Neural cell (in vitro differentiated cells): ENCODE data around the gene TBR1. TPM values are rescaled to one million over a fixed set of nuclear protein-coding genes. Genes with fewer than 3 reads are reported as not detected.

ENCODE experiments used
- H2AFZ ChIP-seq: fragments of 200-600, 300-800 bp; sonication (generic), shearing (Covaris generic); 2 replicates; pipeline ENCODE4 v1.6.0; 2014; ENCODE audit warnings: low read depth, mild to moderate bottlenecking, antibody characterized with exemption, low read length, moderate library complexity
- H3F3A ChIP-seq: fragments of 200-600 bp; shearing (Covaris generic); 2 replicates; pipeline ENCODE4 v1.6.1; 2016; ENCODE audit warnings: mild to moderate bottlenecking, moderate library complexity, mixed read lengths, antibody characterized with exemption, low read length; ENCODE audit not compliant: insufficient read depth, poor library complexity, severe bottlenecking
- H3K27ac ChIP-seq: fragments of 200-600, 300-800 bp; sonication (generic), shearing (Covaris generic); 2 replicates; pipeline ENCODE4 v1.5.1; 2014; ENCODE audit warnings: mild to moderate bottlenecking, low read length, moderate library complexity
- H3K27me3 ChIP-seq: fragments of 300-800, 200-600 bp; sonication (generic), shearing (Covaris generic); 2 replicates; pipeline ENCODE4 v1.6.0; 2014; ENCODE audit warnings: mild to moderate bottlenecking, low read depth, low read length, moderate library complexity; ENCODE audit not compliant: insufficient read depth
- H3K36me3 ChIP-seq: fragments of 300-800, 200-600 bp; sonication (generic), shearing (Covaris generic); 2 replicates; pipeline ENCODE4 v1.5.1; 2014; ENCODE audit warnings: mild to moderate bottlenecking, antibody characterized with exemption, low read length, moderate library complexity; ENCODE audit not compliant: insufficient read depth
- H3K4me2 ChIP-seq: fragments of 300-800, 200-600 bp; sonication (generic), shearing (Covaris generic); 2 replicates; pipeline ENCODE4 v1.6.0; 2014; ENCODE audit warnings: mild to moderate bottlenecking, low read length
- H3K4me3 ChIP-seq: fragments of 300-800, 200-600 bp; sonication (generic), shearing (Covaris generic); 2 replicates; pipeline ENCODE4 v1.5.1; 2014; ENCODE audit warnings: mild to moderate bottlenecking, low read length, moderate library complexity
- H3K79me2 ChIP-seq: fragments of 200-600 bp; shearing (Covaris generic); replicated peaks from 2 replicates; pipeline ENCODE4 v1.6.0; 2014; ENCODE audit warnings: mild to moderate bottlenecking, low read length, moderate library complexity; ENCODE audit not compliant: insufficient read depth
- H3K9ac ChIP-seq: fragments of 300-800, 200-600 bp; sonication (generic), shearing (Covaris generic); 2 replicates; pipeline ENCODE4 v1.6.1; 2016; ENCODE audit warnings: mild to moderate bottlenecking, low read length, mixed read lengths
- H3K9me2 ChIP-seq: fragments of 200-600 bp; shearing (Covaris generic); 2 replicates; pipeline ENCODE4 v1.6.1; 2016; ENCODE audit warnings: mild to moderate bottlenecking, low read length, mixed read lengths; ENCODE audit not compliant: insufficient read depth
- H3K9me3 ChIP-seq: fragments of 200-600, 300-800 bp; sonication (generic), shearing (Covaris generic); 2 replicates; pipeline ENCODE4 v1.6.1; 2016; ENCODE audit warnings: mild to moderate bottlenecking, mixed run types, low read length, moderate library complexity, mixed read lengths
- H4K20me1 ChIP-seq: fragments of 200-600 bp; shearing (Covaris generic); 2 replicates; pipeline ENCODE4 v1.6.1; 2016; ENCODE audit warnings: mild to moderate bottlenecking, mixed run types; ENCODE audit not compliant: insufficient read depth
- CTCF ChIP-seq: fragments of 450-650 bp; IDR thresholded peaks from 2 replicates; pipeline ENCODE4 v1.5.1; 2014; ENCODE audit warnings: antibody characterized with exemption, mild to moderate bottlenecking, moderate library complexity; ENCODE audit not compliant: poor library complexity, severe bottlenecking
- EP300 ChIP-seq: fragments of 450-650 bp; conservative IDR thresholded peaks from 2 replicates; pipeline ENCODE4 v1.6.1; 2014; ENCODE audit warnings: antibody characterized with exemption, mild to moderate bottlenecking, moderate library complexity; ENCODE audit not compliant: poor library complexity, severe bottlenecking
- EZH2 ChIP-seq: fragments of 200-600, 300-800 bp; shearing (Covaris generic), sonication (generic); IDR thresholded peaks from 2 replicates; pipeline ENCODE4 v1.6.1; 2014; ENCODE audit warnings: antibody characterized with exemption, low read length, borderline replicate concordance, mild to moderate bottlenecking; ENCODE audit not compliant: insufficient read depth, poor library complexity, severe bottlenecking
- MXI1 ChIP-seq: fragments of 450-650 bp; conservative IDR thresholded peaks from 2 replicates; pipeline ENCODE4 v1.6.1; 2014; ENCODE audit warnings: antibody characterized with exemption, mild to moderate bottlenecking; ENCODE audit not compliant: poor library complexity, severe bottlenecking
- POLR2AphosphoS5 ChIP-seq: IDR thresholded peaks from 2 replicates; pipeline ENCODE4 v1.6.1; 2012
- RAD21 ChIP-seq: fragments of 450-650 bp; conservative IDR thresholded peaks from 2 replicates; pipeline ENCODE4 v1.6.1; 2014; ENCODE audit warnings: antibody characterized with exemption, mild to moderate bottlenecking, moderate library complexity
- SMC3 ChIP-seq: fragments of 450-650 bp; conservative IDR thresholded peaks from 2 replicates; pipeline ENCODE4 v1.6.1; 2014; ENCODE audit warnings: antibody characterized with exemption, mild to moderate bottlenecking, moderate library complexity; ENCODE audit not compliant: poor library complexity
- TAF1 ChIP-seq: IDR thresholded peaks from 2 replicates; pipeline ENCODE4 v1.6.1; 2012; ENCODE audit warnings: low read depth
- polyA plus RNA-seq: library from polyadenylated mRNA; depleted of rRNA; stranded (reverse); fragments of >200 nt; gene quantifications from 2 replicates; pipeline ENCODE4 v1.2.3, GENCODE V29; 2014
- TF ChIP-seq, protein P1 (sequence below): IDR thresholded peaks from 2 replicates; pipeline ENCODE4 v1.6.1; 2012; ENCODE audit warnings: borderline replicate concordance

TBR1 gene
- polyA plus RNA-seq, 1 donor from 2014 or later, result 4.5 TPM

DNA sequence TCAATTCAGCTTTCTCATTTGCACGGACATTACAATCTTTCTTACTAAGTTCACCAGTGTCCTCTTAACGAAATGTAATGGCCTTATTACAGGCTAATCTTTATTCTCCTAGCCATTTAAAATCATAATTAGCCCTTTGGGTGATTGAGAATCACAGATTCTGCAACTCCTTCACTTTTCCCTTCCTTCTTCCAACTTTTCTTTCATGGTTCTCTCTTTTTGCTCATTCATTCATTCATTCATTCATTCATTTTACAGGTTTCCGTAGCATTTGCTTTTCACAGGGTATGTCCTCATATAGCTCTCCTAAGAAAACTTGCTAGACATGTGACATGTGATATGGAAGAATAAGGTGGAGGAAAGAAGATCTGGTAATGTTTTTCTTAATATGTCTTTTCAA lies 16.0 kb downstream of the TBR1 start:
- TF ChIP-seq EZH2, result no peak
- no peak for TF ChIP-seq TAF1
- TF ChIP-seq POLR2AphosphoS5, result no peak
- TF ChIP-seq, protein P1, sequence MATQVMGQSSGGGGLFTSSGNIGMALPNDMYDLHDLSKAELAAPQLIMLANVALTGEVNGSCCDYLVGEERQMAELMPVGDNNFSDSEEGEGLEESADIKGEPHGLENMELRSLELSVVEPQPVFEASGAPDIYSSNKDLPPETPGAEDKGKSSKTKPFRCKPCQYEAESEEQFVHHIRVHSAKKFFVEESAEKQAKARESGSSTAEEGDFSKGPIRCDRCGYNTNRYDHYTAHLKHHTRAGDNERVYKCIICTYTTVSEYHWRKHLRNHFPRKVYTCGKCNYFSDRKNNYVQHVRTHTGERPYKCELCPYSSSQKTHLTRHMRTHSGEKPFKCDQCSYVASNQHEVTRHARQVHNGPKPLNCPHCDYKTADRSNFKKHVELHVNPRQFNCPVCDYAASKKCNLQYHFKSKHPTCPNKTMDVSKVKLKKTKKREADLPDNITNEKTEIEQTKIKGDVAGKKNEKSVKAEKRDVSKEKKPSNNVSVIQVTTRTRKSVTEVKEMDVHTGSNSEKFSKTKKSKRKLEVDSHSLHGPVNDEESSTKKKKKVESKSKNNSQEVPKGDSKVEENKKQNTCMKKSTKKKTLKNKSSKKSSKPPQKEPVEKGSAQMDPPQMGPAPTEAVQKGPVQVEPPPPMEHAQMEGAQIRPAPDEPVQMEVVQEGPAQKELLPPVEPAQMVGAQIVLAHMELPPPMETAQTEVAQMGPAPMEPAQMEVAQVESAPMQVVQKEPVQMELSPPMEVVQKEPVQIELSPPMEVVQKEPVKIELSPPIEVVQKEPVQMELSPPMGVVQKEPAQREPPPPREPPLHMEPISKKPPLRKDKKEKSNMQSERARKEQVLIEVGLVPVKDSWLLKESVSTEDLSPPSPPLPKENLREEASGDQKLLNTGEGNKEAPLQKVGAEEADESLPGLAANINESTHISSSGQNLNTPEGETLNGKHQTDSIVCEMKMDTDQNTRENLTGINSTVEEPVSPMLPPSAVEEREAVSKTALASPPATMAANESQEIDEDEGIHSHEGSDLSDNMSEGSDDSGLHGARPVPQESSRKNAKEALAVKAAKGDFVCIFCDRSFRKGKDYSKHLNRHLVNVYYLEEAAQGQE, result no peak
- no peak for TF ChIP-seq CTCF
- TF ChIP-seq RAD21, result no peak
- TF ChIP-seq EP300, result no peak
- TF ChIP-seq MXI1, result no peak
- TF ChIP-seq SMC3, result no peak
- no peaks in the 10 kb centered on the region for H3F3A ChIP-seq
- H3K9ac ChIP-seq, result no peak overlapping the region
- peaks cover 40% of the 10 kb centered on the region for H3K27me3 ChIP-seq
- H4K20me1 ChIP-seq, result no peaks in the 10 kb centered on the region
- H3K4me2 ChIP-seq, result no peak overlapping the region
- H3K9me2 ChIP-seq, result no peaks in the 10 kb centered on the region
- no peaks in the 10 kb centered on the region for H3K79me2 ChIP-seq
- no peak overlapping the region for H3K27ac ChIP-seq
- H3K9me3 ChIP-seq, result no peaks in the 10 kb centered on the region
- no peak overlapping the region for H2AFZ ChIP-seq
- no peaks in the 10 kb centered on the region for H3K36me3 ChIP-seq
- H3K4me3 ChIP-seq, result no peak overlapping the region

DNA sequence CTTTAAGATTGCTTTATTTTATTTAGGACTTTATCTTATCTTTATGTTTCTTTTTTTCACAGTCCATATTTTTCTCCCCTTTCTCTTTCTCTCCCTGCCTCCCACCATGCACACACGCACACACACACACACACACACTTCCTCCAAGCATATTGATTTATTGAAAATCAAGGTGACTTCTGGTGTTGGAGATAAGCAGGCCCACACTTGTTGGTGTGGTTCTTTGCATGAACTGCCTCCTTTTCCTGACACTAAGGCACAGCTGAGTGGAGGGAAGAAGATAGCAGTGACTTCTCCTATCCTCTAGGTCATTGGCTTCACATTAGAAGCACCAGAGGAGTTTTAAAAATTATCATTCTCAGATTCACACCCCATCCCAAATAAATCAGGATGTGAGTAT lies 18.0 kb downstream of the TBR1 start:
- no peak overlapping the region for H3K4me3 ChIP-seq
- H3K9ac ChIP-seq, result no peak overlapping the region
- H3F3A ChIP-seq, result no peaks in the 10 kb centered on the region
- TF ChIP-seq TAF1 (no peak), EZH2 (no peak), MXI1 (no peak), CTCF (no peak), EP300 (no peak), RAD21 (no peak), SMC3 (no peak), POLR2AphosphoS5 (no peak)
- TF ChIP-seq, protein P1, result no peak
- H3K27ac ChIP-seq, result no peak overlapping the region
- H4K20me1 ChIP-seq, result no peaks in the 10 kb centered on the region
- no peaks in the 10 kb centered on the region for H3K9me3 ChIP-seq
- no peaks in the 10 kb centered on the region for H3K79me2 ChIP-seq
- no peaks in the 10 kb centered on the region for H3K9me2 ChIP-seq
- H3K36me3 ChIP-seq, result no peaks in the 10 kb centered on the region
- no peak overlapping the region for H2AFZ ChIP-seq
- no peak overlapping the region for H3K4me2 ChIP-seq
- H3K27me3 ChIP-seq, result peaks cover 20% of the 10 kb centered on the region
